ENCODE results near the gene COL20A1. TPM values are rescaled to one million over a fixed set of nuclear protein-coding genes. Genes with fewer than 3 reads are reported as not detected.

COL20A1 gene
- total RNA-seq, 1 donor from 2014 or later, result not detected

DNA sequence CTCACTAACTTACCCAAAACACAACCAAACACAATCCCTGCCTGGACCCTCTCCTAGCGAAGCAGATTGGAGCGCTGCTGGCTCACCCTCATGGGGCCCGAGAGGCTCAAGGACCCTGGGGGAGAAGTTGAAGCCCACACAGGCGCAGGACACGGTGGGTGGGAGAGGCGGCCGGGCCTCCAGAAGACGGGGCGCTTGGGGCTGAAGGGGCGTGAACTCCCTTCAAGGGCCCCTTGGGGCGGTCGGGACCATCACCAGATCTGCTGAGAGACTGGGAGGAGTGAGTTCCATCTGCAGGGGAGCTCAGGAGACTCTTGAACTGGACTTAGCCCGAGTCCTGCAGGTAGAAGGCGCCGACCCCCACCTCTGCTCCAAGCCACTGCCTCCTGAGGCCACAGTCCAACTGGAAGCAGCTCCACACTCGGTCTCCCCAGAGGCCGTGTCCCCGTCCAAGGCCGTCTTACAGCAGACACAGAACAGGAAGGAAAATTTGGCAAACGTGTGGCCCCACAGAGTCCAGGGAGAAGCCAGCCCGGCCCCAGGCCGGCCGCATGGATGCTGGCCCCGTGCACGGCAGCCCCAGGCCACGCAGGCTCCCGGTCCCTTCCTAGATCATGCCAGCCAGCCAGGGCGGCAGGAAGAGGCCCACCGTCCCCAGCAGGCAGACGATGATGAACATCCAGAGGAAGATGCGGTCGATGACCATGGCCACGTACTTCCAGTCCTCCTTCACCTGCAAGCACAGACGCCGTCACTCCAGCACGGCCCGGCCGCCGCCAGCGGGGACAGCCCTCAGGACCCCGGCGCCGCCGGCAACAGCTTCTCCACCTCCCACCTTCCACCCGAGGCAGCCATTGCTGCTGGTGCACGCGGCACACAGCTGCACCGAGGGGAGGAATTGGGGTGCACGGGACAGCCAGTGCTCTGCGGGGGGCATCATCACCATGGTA lies 53.4 kb downstream of the COL20A1 start:
- TF ChIP-seq CTCF (IDR thresholded peaks at IDR 0.05), result no peak
- no peaks in the 10 kb centered on the region for H3K36me3 Mint-ChIP-seq (ENCODE audit: low read depth)
- no peak for ATAC-seq (ENCODE audit: low read depth)
- intact Hi-C loops (cut with micrococcal nuclease), result no loop called here
- H3K9me3 Mint-ChIP-seq, result peaks cover 4% of the 10 kb centered on the region
- ChIA-PET POLR2A (no interaction called here), CTCF (no interaction called here)
- H3K27me3 Mint-ChIP-seq, result peaks cover 2% of the 10 kb centered on the region
- H3K27ac Mint-ChIP-seq, result no peak overlapping the region
- H3K4me3 Mint-ChIP-seq, result no peak overlapping the region
- H3K4me1 Mint-ChIP-seq, result no peaks in the 10 kb centered on the region
- no peak for DNase-seq

DNA sequence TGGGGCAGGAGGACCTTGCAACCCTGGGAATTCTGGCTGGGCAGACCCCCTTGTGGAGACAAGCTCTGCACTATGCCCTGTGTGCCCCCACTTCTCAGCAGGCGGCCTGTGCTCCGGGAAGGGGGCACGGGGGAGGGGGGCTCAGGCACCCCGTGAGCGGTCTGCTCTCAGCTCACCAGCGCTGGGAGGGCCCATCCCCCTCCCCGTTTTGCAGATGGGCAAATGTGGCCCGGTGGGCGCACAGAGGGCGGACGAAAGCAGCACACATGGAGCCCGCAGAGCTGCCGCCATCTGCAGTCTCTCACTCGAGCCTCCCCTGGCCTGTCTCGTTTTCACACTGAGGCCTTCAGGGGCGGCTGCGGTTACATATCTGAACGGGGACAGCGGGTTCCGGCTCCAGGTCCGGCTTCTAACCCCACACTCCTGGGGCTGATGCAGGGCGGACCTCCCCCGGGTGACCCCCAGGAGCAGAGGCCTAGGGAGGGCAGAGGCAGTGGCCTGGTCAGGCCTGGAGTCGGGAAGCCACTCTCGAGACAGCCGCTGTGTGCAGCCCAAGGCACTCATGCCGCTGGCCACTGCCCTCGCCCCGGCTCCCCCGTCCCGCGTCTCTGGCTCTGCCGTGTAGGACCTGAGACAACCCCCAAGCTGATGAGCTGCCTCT lies 54.2 kb downstream of the COL20A1 start:
- H3K27me3 Mint-ChIP-seq, result peaks cover 2% of the 10 kb centered on the region
- peaks cover 4% of the 10 kb centered on the region for H3K9me3 Mint-ChIP-seq
- no peaks in the 10 kb centered on the region for H3K36me3 Mint-ChIP-seq (ENCODE audit: low read depth)
- H3K4me1 Mint-ChIP-seq, result no peaks in the 10 kb centered on the region
- ChIA-PET CTCF (no interaction called here), POLR2A (no interaction called here)
- H3K4me3 Mint-ChIP-seq, result no peak overlapping the region
- no peak overlapping the region for H3K27ac Mint-ChIP-seq
- no peak for TF ChIP-seq CTCF (IDR thresholded peaks at IDR 0.05)
- no peak for DNase-seq
- ATAC-seq (ENCODE audit: low read depth), result no peak
- intact Hi-C loops (cut with micrococcal nuclease), result no loop called here

DNA sequence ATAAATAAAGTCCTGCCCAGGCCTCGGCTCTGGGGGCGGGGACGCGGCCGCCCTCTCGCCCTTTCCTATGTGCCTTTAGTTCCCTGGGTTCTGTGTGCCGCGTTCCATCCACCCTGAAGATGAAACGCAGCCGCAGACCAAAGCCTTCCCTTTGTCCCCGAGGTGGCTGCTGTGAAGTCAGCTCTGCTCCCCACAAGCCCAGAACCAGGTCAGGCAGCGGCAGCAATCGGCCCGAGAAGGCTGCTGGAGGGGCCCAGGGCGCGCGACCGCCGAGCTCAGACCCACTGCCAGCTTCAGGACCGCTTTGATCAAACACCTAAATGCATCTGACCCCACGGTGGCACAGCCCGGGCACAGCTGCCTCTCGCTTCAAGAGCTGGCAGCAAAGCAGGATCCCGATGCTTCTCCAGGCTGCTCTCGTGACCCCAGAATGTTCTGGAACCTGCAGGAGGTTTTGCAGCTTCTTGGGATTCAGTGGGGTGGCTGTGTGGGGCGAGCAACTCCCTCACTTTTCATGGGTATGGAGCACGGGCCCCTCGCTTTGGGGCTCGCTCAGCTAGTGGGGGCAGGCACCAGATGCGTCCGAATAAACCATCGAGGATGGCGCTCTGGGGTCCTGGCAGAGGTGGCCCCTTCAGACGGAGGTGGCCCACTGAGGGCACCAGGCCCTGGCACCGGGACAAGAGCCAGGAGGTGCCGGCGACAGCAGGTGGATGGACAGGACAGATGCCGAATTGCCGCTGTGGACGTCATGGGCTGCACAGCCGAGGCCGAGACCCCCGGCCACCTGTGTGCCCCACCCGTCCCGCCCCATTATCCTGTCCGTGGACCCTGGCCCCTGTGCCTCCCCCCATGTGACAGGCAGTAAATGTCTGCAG lies 55.2 kb downstream of the COL20A1 start:
- H3K36me3 Mint-ChIP-seq (ENCODE audit: low read depth), result no peaks in the 10 kb centered on the region

DNA sequence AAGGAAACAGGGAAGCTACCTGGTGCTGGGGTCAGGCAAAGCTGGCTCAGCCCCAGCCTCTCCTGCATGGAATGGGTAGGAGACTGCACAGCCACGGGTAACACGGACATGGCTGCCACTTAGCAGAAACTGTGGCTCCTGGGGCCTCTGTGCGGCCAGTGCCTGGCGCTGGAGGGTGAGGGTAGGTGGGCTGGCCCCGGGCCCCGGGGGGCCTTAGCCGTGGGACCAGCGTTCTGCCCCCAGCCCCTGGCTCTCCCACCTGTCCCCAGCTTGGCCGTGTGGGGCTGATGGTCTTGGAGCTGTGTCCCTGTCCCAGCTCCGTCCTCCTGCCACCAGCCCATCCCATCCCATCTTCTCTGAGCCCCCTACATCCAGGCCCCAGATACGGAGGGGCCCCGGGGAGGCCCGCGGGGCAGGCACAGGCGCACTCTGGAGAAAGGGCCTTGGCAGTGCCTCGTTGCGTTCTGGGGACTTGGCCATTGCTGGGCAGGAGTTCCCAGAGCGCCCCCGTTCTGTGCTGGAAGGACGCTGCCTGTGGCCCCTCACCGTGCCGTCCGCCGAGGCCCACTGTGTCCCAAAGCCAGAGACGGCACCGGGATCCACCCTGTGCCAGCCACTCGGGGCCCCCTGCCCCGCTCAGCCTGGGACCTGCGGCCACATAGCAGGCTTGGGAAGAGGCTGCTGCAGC lies 56.0 kb downstream of the COL20A1 start:
- peaks cover 4% of the 10 kb centered on the region for H3K9me3 Mint-ChIP-seq
- ChIA-PET POLR2A (no interaction called here), CTCF (no interaction called here)
- no peaks in the 10 kb centered on the region for H3K4me1 Mint-ChIP-seq
- no peak overlapping the region for H3K27ac Mint-ChIP-seq
- TF ChIP-seq CTCF (IDR thresholded peaks at IDR 0.05), result no peak
- no peak overlapping the region for H3K4me3 Mint-ChIP-seq
- intact Hi-C loops (cut with micrococcal nuclease), result no loop called here
- H3K36me3 Mint-ChIP-seq (ENCODE audit: low read depth), result no peaks in the 10 kb centered on the region
- DNase-seq, result no peak
- ATAC-seq (ENCODE audit: low read depth), result no peak
- peaks cover under 1% of the 10 kb centered on the region for H3K27me3 Mint-ChIP-seq

More for the DNA sequence above, 55.2 kb downstream of the COL20A1 start:
- no peak for TF ChIP-seq CTCF (IDR thresholded peaks at IDR 0.05)
- ChIA-PET POLR2A (no interaction called here), CTCF (no interaction called here)
- intact Hi-C loops (cut with micrococcal nuclease), result no loop called here
- no peak for DNase-seq
- Mint-ChIP-seq H3K9me3 (peaks cover 4% of the 10 kb centered on the region), H3K27ac (no peak overlapping the region), H3K27me3 (peaks cover 2% of the 10 kb centered on the region), H3K4me1 (no peaks in the 10 kb centered on the region), H3K4me3 (no peak overlapping the region)
- ATAC-seq (ENCODE audit: low read depth), result no peak
